Measurements from ENCODE around the gene SLC35E1. TPM values are rescaled to one million over a fixed set of nuclear protein-coding genes. Genes with fewer than 3 reads are reported as not detected.

Gene SLC35E1
- total RNA-seq, 1 experiment from 2014 or later, result 35.8 TPM

GRCh38 chr19:16566161-16566560, 6.1 kb downstream of the SLC35E1 start:
- Histone ChIP-seq H2BK12ac (ENCODE audit: insufficient read length, low read depth, low read length) (no peak overlapping the region), H3K4me1 (ENCODE audit: insufficient read depth, low read length) (no peaks in the 10 kb centered on the region), H4K20me1 (ENCODE audit: control insufficient read depth, insufficient read depth, insufficient read length) (no peaks in the 10 kb centered on the region), H3K27me3 (ENCODE audit: insufficient read depth, low read length) (no peaks in the 10 kb centered on the region), H4K8ac (replicated peaks; ENCODE audit: insufficient read length, low read depth, low read length) (no peak overlapping the region), H3K18ac (ENCODE audit: insufficient read length, low read depth, low read length) (no peak overlapping the region), H3K79me1 (ENCODE audit: insufficient read depth, low read depth, low read length, poor library complexity, severe bottlenecking) (peaks cover 2% of the 10 kb centered on the region), H3K27ac (ENCODE audit: insufficient read length, low read depth, low read length) (no peak overlapping the region), H4K5ac (ENCODE audit: insufficient read length, low read depth, low read length) (no peak overlapping the region), H3K14ac (ENCODE audit: insufficient read depth, low read length) (no peak overlapping the region), H3K4me2 (ENCODE audit: insufficient read depth, insufficient read length, low read length) (no peak overlapping the region), H3K56ac (ENCODE audit: insufficient read length, low read depth, low read length) (no peak overlapping the region), H4K91ac (ENCODE audit: insufficient read length, low read depth, low read length) (no peak overlapping the region), H2BK20ac (ENCODE audit: low read depth, low read length, poor library complexity, severe bottlenecking) (no peak overlapping the region), H2BK120ac (ENCODE audit: low read depth, low read length, poor library complexity, severe bottlenecking) (no peak overlapping the region), H2BK15ac (ENCODE audit: low read depth, low read length) (no peak overlapping the region), H2AK5ac (ENCODE audit: insufficient read length, low read length) (no peak overlapping the region), H3T11ph (ENCODE audit: low read length) (no peak overlapping the region), H3K9ac (ENCODE audit: extremely low read depth, insufficient read length, low read length) (no peak overlapping the region), H3K4ac (ENCODE audit: low read depth, low read length) (no peak overlapping the region), H3K23me2 (ENCODE audit: insufficient read length, low read depth, low read length, poor library complexity, severe bottlenecking) (no peaks in the 10 kb centered on the region), H3K79me2 (ENCODE audit: insufficient read depth, low read length) (no peaks in the 10 kb centered on the region; the same call in 1 of the 2 replicates), H2AFZ (ENCODE audit: low read length) (no peak overlapping the region), H3K9me3 (ENCODE audit: control insufficient read depth, low read depth, low read length) (no peaks in the 10 kb centered on the region), H2BK5ac (ENCODE audit: insufficient read length, low read length) (no peak overlapping the region), H3K23ac (ENCODE audit: insufficient read length, low read depth, low read length) (no peak overlapping the region)
- peaks cover 0 to 2% of the 10 kb centered on the region in 2 experiments; a peak in 3 of 4 replicates for H3K4me1 Mint-ChIP-seq
- no peak for DNase-seq
- no peak for TF ChIP-seq CTCF (conservative IDR thresholded peaks at IDR 0.05)
- H3K9me3 Mint-ChIP-seq, result no peaks in the 10 kb centered on the region
- no peak overlapping the region for H3K4me3 Mint-ChIP-seq
- H3K27me3 Mint-ChIP-seq (ENCODE audit: low read depth), result no peaks in the 10 kb centered on the region
- H3K27ac Mint-ChIP-seq, result no peak overlapping the region
- H3K36me3 Mint-ChIP-seq (ENCODE audit: insufficient read depth in 1 of 3, low read depth in 3 of 3), result peaks cover 21 to 75% (median 64%) of the 10 kb centered on the region in 3 experiments; a peak in 6 of 7 replicates
- no CpG with 5 or more reads among the region's 10 CpGs for WGBS (ENCODE audit: extremely low coverage, insufficient read length, low lambda C conversion rate)
